GM23338 (cell line): ENCODE results near the gene SLX4. TPM values are rescaled to one million over a fixed set of nuclear protein-coding genes. Genes with fewer than 3 reads are reported as not detected.

Experiments
- ATAC-seq: fragments of 200-7000 bp; cut with Tn5 transposase; 3 replicates; pipeline ENCODE4 v1.9.1; 2020
- DNase-seq: peaks from one replicate; pipeline ENCODE4 v3.0.0-alpha.2; 2015; ENCODE audit warnings: low spot score
- H2AFZ ChIP-seq: fragments of 200-600 bp; sonication (generic); 2 replicates; pipeline ENCODE4 v1.8.0; 2016; ENCODE audit warnings: antibody characterized with exemption, mild to moderate bottlenecking, moderate library complexity
- H3F3A ChIP-seq: fragments of 200-600 bp; sonication (generic); replicated peaks from 2 replicates; pipeline ENCODE4 v1.8.0; 2017; ENCODE audit warnings: antibody characterized with exemption, mixed run types, low read depth
- H3K27ac ChIP-seq: fragments of 200-600 bp; sonication (generic); 2 replicates; pipeline ENCODE4 v1.6.1; 2016; ENCODE audit warnings: low read depth
- H3K27me3 ChIP-seq: fragments of 200-600 bp; sonication (generic); 2 replicates; pipeline ENCODE4 v1.8.0; 2016; ENCODE audit warnings: mild to moderate bottlenecking, mixed run types, moderate library complexity; ENCODE audit not compliant: insufficient read depth
- H3K36me3 ChIP-seq: fragments of 200-600 bp; sonication (generic); 2 replicates; pipeline ENCODE4 v1.8.0; 2016; ENCODE audit warnings: mild to moderate bottlenecking; ENCODE audit not compliant: insufficient read depth
- H3K4me1 ChIP-seq: fragments of 200-600 bp; sonication (generic); 2 replicates; pipeline ENCODE4 v1.8.0; 2016; ENCODE audit warnings: mild to moderate bottlenecking, moderate library complexity; ENCODE audit not compliant: insufficient read depth
- H3K4me2 ChIP-seq: fragments of 200-600 bp; sonication (generic); 2 replicates; pipeline ENCODE4 v1.7.1; 2017; ENCODE audit warnings: mixed run types
- H3K4me3 ChIP-seq: fragments of 200-600 bp; sonication (generic); 2 replicates; pipeline ENCODE4 v1.6.1; 2016; ENCODE audit warnings: mixed run types
- H3K79me2 ChIP-seq: fragments of 200-600 bp; sonication (generic); replicated peaks from 2 replicates; pipeline ENCODE4 v1.8.0; 2017; ENCODE audit warnings: mild to moderate bottlenecking; ENCODE audit not compliant: insufficient read depth
- H3K9me2 ChIP-seq: fragments of 200-600 bp; sonication (generic); 2 replicates; pipeline ENCODE4 v1.8.0; 2017; ENCODE audit not compliant: insufficient read depth
- H4K20me1 ChIP-seq: fragments of 200-600 bp; sonication (generic); replicated peaks from 2 replicates; pipeline ENCODE4 v1.8.0; 2017; ENCODE audit warnings: mild to moderate bottlenecking; ENCODE audit not compliant: insufficient read depth
- H3K27ac Mint-ChIP-seq: 2 replicates; pipeline ENCODE4 v1.8.0; 2020; ENCODE audit warnings: inconsistent platforms, mild to moderate bottlenecking, moderate library complexity, mixed read lengths
- H3K27me3 Mint-ChIP-seq: 3 replicates; pipeline ENCODE4 v1.8.0; 2022; ENCODE audit warnings: low read depth, mild to moderate bottlenecking, moderate library complexity, mixed read lengths, inconsistent platforms; ENCODE audit not compliant: insufficient read depth, poor library complexity
- H3K36me3 Mint-ChIP-seq: 3 replicates; pipeline ENCODE4 v1.8.0; 2021; ENCODE audit warnings: low read depth, mild to moderate bottlenecking, inconsistent platforms, moderate library complexity, mixed read lengths
- H3K4me1 Mint-ChIP-seq: 3 replicates; pipeline ENCODE4 v1.8.0; 2020; ENCODE audit warnings: mild to moderate bottlenecking, inconsistent platforms, mixed read lengths
- H3K4me3 Mint-ChIP-seq: 3 replicates; pipeline ENCODE4 v1.8.0; 2021; ENCODE audit warnings: moderate library complexity, mild to moderate bottlenecking, inconsistent platforms, mixed read lengths
- H3K9me3 Mint-ChIP-seq: 3 replicates; pipeline ENCODE4 v1.8.0; 2020; ENCODE audit warnings: moderate library complexity, mild to moderate bottlenecking, inconsistent platforms, mixed read lengths
- CREB1 ChIP-seq: fragments of 250-450 bp; sonication (Bioruptor Pico); IDR thresholded peaks from 2 replicates; pipeline ENCODE4 v1.5.0; 2020; ENCODE audit warnings: low read depth, mild to moderate bottlenecking, moderate library complexity
- EZH2 ChIP-seq: fragments of 200-600 bp; sonication (generic); IDR thresholded peaks from one replicate; pipeline ENCODE4 v1.8.0; 2017; ENCODE audit warnings: antibody characterized with exemption, mild to moderate bottlenecking, low read depth; ENCODE audit not compliant: unreplicated experiment
- EZH2phosphoT487 ChIP-seq: fragments of 200-600 bp; sonication (generic); IDR thresholded peaks from one replicate; pipeline ENCODE4 v1.8.1; 2018; ENCODE audit warnings: antibody characterized with exemption; ENCODE audit not compliant: unreplicated experiment
- JUNB ChIP-seq: IDR thresholded peaks from one replicate; pipeline ENCODE4 v1.6.1; 2016; ENCODE audit warnings: antibody characterized with exemption; ENCODE audit not compliant: unreplicated experiment
- NANOG ChIP-seq: IDR thresholded peaks from 2 replicates; pipeline ENCODE4 v1.6.1; 2016; ENCODE audit warnings: antibody characterized with exemption, borderline replicate concordance
- POLR2AphosphoS5 ChIP-seq: IDR thresholded peaks from 2 replicates; pipeline ENCODE4 v1.6.1; 2016; ENCODE audit warnings: antibody characterized with exemption, low read depth
- STAT1 ChIP-seq: IDR thresholded peaks from one replicate; pipeline ENCODE4 v1.6.1; 2016; ENCODE audit warnings: antibody characterized with exemption; ENCODE audit not compliant: unreplicated experiment
- ZNF114 ChIP-seq: fragments of 250-450 bp; sonication (Bioruptor Pico); IDR thresholded peaks from 2 replicates; pipeline ENCODE4 v1.5.0; 2020; ENCODE audit warnings: mild to moderate bottlenecking, moderate library complexity
- polyA plus RNA-seq: library from polyadenylated mRNA; unstranded; fragments of >200 nt; fragmentation: Nextera tagmentation; extraction: Ambion mirVana; gene quantifications from 2 replicates; pipeline ENCODE4 v1.2.1, GENCODE V29; 2016
- total RNA-seq: library from RNA; depleted of rRNA; stranded (reverse); fragments of >200 nt; shearing (Covaris generic); gene quantifications from 2 replicates; pipeline ENCODE4 v1.2.3, GENCODE V29; 2014
- TF ChIP-seq, protein P1 (sequence below): fragments of 250-450 bp; sonication (Bioruptor Pico); IDR thresholded peaks from 2 replicates; pipeline ENCODE4 v1.5.0; 2020; ENCODE audit warnings: mild to moderate bottlenecking, moderate library complexity
- TF ChIP-seq, protein P2 (sequence below), 2 experiments: fragments of 200-600 bp in 1 of 2; sonication (generic) in 1 of 2; conservative IDR thresholded peaks; 2 replicates each; pipeline versions ENCODE4 v1.5.1 to v1.6.1; 2016 to 2017; ENCODE audit warnings: antibody characterized with exemption in 2 of 2, low read depth in 2 of 2, mild to moderate bottlenecking in 2 of 2, moderate library complexity in 1 of 2
- TF ChIP-seq, protein P3 (sequence below): IDR thresholded peaks from one replicate; pipeline ENCODE4 v1.6.1; 2018; ENCODE audit warnings: antibody characterized with exemption; ENCODE audit not compliant: unreplicated experiment
- TF ChIP-seq, protein P4 (sequence below): IDR thresholded peaks from 2 replicates; pipeline ENCODE4 v1.6.1; 2016; ENCODE audit warnings: antibody characterized with exemption

Gene SLX4
- total and polyA plus RNA-seq, 2 experiments from 2014 or later = 3.0 to 15.2 TPM

DNA sequence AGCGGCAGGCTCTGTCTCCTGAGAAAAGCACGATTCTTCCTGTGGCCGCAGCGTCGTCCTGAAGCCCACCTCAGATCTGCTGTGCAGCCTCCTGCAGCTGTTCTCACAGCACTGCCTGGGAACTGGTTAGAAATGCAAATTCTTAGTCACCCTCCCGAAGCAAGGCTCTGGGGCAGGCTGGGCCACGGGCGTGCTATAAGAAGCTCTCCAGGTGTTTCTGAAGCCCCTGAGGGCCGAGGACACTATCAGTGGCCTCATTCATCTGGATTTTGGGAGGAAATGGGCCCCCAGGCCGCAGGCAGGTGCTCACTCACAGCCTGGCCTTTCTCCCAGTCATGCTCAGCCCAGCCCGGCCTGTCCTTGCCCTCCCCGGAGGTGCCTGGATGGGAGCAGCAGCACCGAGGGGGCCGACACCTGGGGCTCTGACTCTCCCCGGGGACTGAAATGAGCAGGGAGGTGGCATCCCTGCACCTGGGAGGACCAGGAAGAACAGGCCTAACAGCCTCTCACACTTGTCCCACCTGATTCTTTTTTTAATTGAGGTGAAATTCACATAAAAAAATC, 23.8 kb downstream of the SLX4 start (continued):
- TF ChIP-seq, protein P1, sequence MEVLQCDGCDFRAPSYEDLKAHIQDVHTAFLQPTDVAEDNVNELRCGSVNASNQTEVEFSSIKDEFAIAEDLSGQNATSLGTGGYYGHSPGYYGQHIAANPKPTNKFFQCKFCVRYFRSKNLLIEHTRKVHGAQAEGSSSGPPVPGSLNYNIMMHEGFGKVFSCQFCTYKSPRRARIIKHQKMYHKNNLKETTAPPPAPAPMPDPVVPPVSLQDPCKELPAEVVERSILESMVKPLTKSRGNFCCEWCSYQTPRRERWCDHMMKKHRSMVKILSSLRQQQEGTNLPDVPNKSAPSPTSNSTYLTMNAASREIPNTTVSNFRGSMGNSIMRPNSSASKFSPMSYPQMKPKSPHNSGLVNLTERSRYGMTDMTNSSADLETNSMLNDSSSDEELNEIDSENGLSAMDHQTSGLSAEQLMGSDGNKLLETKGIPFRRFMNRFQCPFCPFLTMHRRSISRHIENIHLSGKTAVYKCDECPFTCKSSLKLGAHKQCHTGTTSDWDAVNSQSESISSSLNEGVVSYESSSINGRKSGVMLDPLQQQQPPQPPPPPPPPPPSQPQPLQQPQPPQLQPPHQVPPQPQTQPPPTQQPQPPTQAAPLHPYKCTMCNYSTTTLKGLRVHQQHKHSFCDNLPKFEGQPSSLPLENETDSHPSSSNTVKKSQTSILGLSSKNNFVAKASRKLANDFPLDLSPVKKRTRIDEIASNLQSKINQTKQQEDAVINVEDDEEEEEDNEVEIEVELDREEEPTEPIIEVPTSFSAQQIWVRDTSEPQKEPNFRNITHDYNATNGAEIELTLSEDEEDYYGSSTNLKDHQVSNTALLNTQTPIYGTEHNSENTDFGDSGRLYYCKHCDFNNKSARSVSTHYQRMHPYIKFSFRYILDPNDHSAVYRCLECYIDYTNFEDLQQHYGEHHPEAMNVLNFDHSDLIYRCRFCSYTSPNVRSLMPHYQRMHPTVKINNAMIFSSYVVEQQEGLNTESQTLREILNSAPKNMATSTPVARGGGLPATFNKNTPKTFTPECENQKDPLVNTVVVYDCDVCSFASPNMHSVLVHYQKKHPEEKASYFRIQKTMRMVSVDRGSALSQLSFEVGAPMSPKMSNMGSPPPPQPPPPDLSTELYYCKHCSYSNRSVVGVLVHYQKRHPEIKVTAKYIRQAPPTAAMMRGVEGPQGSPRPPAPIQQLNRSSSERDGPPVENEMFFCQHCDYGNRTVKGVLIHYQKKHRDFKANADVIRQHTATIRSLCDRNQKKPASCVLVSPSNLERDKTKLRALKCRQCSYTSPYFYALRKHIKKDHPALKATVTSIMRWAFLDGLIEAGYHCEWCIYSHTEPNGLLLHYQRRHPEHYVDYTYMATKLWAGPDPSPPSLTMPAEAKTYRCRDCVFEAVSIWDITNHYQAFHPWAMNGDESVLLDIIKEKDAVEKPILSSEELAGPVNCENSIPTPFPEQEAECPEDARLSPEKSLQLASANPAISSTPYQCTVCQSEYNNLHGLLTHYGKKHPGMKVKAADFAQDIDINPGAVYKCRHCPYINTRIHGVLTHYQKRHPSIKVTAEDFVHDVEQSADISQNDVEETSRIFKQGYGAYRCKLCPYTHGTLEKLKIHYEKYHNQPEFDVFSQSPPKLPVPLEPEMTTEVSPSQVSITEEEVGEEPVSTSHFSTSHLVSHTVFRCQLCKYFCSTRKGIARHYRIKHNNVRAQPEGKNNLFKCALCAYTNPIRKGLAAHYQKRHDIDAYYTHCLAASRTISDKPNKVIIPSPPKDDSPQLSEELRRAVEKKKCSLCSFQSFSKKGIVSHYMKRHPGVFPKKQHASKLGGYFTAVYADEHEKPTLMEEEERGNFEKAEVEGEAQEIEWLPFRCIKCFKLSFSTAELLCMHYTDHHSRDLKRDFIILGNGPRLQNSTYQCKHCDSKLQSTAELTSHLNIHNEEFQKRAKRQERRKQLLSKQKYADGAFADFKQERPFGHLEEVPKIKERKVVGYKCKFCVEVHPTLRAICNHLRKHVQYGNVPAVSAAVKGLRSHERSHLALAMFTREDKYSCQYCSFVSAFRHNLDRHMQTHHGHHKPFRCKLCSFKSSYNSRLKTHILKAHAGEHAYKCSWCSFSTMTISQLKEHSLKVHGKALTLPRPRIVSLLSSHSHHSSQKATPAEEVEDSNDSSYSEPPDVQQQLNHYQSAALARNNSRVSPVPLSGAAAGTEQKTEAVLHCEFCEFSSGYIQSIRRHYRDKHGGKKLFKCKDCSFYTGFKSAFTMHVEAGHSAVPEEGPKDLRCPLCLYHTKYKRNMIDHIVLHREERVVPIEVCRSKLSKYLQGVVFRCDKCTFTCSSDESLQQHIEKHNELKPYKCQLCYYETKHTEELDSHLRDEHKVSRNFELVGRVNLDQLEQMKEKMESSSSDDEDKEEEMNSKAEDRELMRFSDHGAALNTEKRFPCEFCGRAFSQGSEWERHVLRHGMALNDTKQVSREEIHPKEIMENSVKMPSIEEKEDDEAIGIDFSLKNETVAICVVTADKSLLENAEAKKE (CRISPR knock-in tag) = no peak
- TF ChIP-seq EZH2phosphoT487 (no peak), STAT1 (no peak), POLR2AphosphoS5 (no peak)
- TF ChIP-seq, protein P2, sequence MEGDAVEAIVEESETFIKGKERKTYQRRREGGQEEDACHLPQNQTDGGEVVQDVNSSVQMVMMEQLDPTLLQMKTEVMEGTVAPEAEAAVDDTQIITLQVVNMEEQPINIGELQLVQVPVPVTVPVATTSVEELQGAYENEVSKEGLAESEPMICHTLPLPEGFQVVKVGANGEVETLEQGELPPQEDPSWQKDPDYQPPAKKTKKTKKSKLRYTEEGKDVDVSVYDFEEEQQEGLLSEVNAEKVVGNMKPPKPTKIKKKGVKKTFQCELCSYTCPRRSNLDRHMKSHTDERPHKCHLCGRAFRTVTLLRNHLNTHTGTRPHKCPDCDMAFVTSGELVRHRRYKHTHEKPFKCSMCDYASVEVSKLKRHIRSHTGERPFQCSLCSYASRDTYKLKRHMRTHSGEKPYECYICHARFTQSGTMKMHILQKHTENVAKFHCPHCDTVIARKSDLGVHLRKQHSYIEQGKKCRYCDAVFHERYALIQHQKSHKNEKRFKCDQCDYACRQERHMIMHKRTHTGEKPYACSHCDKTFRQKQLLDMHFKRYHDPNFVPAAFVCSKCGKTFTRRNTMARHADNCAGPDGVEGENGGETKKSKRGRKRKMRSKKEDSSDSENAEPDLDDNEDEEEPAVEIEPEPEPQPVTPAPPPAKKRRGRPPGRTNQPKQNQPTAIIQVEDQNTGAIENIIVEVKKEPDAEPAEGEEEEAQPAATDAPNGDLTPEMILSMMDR (conservative IDR thresholded peaks at IDR 0.05; ENCODE audit: low read depth in 2 of 2) = no peak

DNA sequence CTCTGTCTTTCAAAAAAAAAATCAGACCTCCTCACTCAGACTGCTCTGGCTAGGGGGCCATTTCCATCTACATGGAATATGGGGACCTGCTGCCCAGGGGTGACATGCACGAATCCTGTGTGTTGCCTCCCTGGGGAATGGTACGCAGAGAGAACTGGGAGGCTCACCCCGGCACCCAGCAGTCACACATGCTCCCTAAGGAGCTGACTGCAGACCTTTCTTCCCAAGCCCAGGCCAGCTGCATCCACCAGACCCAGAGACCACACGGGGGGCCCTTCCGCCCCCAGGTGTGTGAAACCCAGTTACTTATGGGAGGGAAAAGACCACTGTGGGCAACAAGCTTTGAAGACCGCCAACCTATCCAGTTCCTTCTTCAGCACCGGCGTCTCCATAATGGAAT, 27.0 kb downstream of the SLX4 start:
- Mint-ChIP-seq H3K27me3 (peaks cover 2% of the 10 kb centered on the region), H3K27ac (no peak overlapping the region), H3K36me3 (peaks cover 39% of the 10 kb centered on the region; the same call in 2 of the 3 replicates), H3K4me3 (no peak overlapping the region), H3K4me1 (peaks cover 14% of the 10 kb centered on the region), H3K9me3 (no peaks in the 10 kb centered on the region)
- no peaks in the 10 kb centered on the region for H3K4me1 ChIP-seq
- no peak overlapping the region for H3K4me2 ChIP-seq
- H3K36me3 ChIP-seq = no peaks in the 10 kb centered on the region
- H2AFZ ChIP-seq = no peak overlapping the region
- H3K27ac ChIP-seq = no peak overlapping the region
- no peak for ATAC-seq
- no peaks in the 10 kb centered on the region for H3K27me3 ChIP-seq
- no peak for DNase-seq
- no peaks in the 10 kb centered on the region; the same call in 1 of the 2 replicates for H4K20me1 ChIP-seq
- no peaks in the 10 kb centered on the region for H3F3A ChIP-seq
- H3K4me3 ChIP-seq = no peak overlapping the region
- no peaks in the 10 kb centered on the region for H3K9me2 ChIP-seq
- H3K79me2 ChIP-seq = no peaks in the 10 kb centered on the region
- no peak for TF ChIP-seq JUNB
- no peak for TF ChIP-seq CREB1 (CRISPR knock-in tag)
- no peak for TF ChIP-seq POLR2AphosphoS5
- TF ChIP-seq NANOG = no peak
- no peak for TF ChIP-seq EZH2
- no peak for TF ChIP-seq EZH2phosphoT487
- no peak for TF ChIP-seq ZNF114
- TF ChIP-seq, protein P3, sequence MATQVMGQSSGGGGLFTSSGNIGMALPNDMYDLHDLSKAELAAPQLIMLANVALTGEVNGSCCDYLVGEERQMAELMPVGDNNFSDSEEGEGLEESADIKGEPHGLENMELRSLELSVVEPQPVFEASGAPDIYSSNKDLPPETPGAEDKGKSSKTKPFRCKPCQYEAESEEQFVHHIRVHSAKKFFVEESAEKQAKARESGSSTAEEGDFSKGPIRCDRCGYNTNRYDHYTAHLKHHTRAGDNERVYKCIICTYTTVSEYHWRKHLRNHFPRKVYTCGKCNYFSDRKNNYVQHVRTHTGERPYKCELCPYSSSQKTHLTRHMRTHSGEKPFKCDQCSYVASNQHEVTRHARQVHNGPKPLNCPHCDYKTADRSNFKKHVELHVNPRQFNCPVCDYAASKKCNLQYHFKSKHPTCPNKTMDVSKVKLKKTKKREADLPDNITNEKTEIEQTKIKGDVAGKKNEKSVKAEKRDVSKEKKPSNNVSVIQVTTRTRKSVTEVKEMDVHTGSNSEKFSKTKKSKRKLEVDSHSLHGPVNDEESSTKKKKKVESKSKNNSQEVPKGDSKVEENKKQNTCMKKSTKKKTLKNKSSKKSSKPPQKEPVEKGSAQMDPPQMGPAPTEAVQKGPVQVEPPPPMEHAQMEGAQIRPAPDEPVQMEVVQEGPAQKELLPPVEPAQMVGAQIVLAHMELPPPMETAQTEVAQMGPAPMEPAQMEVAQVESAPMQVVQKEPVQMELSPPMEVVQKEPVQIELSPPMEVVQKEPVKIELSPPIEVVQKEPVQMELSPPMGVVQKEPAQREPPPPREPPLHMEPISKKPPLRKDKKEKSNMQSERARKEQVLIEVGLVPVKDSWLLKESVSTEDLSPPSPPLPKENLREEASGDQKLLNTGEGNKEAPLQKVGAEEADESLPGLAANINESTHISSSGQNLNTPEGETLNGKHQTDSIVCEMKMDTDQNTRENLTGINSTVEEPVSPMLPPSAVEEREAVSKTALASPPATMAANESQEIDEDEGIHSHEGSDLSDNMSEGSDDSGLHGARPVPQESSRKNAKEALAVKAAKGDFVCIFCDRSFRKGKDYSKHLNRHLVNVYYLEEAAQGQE = no peak
- TF ChIP-seq, protein P4, sequence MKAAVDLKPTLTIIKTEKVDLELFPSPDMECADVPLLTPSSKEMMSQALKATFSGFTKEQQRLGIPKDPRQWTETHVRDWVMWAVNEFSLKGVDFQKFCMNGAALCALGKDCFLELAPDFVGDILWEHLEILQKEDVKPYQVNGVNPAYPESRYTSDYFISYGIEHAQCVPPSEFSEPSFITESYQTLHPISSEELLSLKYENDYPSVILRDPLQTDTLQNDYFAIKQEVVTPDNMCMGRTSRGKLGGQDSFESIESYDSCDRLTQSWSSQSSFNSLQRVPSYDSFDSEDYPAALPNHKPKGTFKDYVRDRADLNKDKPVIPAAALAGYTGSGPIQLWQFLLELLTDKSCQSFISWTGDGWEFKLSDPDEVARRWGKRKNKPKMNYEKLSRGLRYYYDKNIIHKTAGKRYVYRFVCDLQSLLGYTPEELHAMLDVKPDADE = no peak
